Measurements from ENCODE around the gene SPATA13.

- no peak for TF ChIP-seq CTCF (IDR thresholded peaks at IDR 0.05)
- TF ChIP-seq POLR2A (IDR thresholded peaks at IDR 0.05): no peak
- no peak for TF ChIP-seq POLR2AphosphoS5 (IDR thresholded peaks at IDR 0.05)
These were observed 23.2 kb downstream of the SPATA13 start for GRCh38 chr13:24183741-24184182.
